ENCODE results near the gene BANF2.

DNA sequence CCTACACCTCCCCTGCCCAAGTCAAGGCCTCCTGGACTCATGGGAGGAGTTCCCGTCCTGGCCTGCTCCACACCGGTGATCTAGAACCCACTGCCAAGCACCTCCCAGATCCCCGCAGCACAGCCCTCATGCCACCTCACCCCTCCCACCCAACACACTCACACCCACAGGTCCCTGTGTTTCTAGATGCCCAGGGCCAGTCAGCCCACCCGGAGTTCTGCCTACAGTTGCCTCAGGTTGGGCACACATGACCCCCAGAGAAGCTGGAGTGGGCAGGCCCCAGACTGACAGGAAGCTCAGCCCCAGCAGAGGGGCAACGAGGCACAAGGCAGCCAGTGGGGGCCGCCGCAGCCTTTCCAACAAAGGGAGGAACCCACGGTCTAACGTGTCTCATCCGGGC, 47.4 kb upstream of the BANF2 start:
- TF ChIP-seq, protein P1, sequence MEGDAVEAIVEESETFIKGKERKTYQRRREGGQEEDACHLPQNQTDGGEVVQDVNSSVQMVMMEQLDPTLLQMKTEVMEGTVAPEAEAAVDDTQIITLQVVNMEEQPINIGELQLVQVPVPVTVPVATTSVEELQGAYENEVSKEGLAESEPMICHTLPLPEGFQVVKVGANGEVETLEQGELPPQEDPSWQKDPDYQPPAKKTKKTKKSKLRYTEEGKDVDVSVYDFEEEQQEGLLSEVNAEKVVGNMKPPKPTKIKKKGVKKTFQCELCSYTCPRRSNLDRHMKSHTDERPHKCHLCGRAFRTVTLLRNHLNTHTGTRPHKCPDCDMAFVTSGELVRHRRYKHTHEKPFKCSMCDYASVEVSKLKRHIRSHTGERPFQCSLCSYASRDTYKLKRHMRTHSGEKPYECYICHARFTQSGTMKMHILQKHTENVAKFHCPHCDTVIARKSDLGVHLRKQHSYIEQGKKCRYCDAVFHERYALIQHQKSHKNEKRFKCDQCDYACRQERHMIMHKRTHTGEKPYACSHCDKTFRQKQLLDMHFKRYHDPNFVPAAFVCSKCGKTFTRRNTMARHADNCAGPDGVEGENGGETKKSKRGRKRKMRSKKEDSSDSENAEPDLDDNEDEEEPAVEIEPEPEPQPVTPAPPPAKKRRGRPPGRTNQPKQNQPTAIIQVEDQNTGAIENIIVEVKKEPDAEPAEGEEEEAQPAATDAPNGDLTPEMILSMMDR (IDR thresholded peaks at IDR 0.05), result no peak
- no peak for TF ChIP-seq ZFX (IDR thresholded peaks at IDR 0.05; ENCODE audit: borderline replicate concordance)

All from 22Rv1 (cell line).